OCI-M2 (cell line): ENCODE measurements around the gene TTL.
A peak's percentile ranks its signal among the peaks of the same experiment; 100 is the strongest.
"Not testable (repeated sequence)": the region's sequence is repeated elsewhere in the genome, so short reads cannot be mapped to it uniquely, and the experiment has no call there.

ENCODE experiments used
- DNase-seq: peaks from one replicate; lab custom pipeline; 2025; ENCODE audit not compliant: unreplicated experiment; lab: John Stamatoyannopoulos, UW

Gene TTL

DNA sequence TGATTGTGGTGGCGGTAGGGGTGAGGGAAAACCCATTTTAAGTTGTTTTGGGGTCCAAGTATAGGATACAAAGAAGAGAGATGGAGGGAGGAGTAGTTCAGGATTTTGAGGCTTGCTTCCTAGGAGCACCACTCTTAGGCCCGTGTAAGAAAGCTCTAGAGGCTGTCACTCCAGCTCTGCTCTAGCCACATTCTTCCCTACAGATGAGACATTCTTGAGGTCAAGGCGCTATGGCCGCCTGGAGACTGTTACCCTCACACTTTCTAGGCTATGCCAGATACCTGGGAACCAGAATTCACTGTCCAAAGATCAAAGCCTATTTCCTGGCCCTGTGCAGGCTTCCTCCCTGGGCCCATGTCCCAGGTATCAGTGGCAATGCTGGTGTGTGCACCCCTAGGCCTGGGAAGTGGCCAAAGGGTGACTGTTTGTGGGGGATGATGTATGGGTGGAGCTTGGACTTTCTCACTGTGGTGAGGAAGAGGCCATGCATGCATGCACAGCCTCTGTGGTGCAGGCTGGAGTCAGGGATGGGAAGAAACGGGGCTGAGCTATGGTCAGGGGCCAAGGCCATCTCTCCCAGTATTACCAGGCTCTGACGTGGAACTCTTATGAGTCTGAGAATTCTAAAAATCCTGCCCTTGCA is 7.0 kb upstream of the TTL start:
- DNase-seq = no peak

DNA sequence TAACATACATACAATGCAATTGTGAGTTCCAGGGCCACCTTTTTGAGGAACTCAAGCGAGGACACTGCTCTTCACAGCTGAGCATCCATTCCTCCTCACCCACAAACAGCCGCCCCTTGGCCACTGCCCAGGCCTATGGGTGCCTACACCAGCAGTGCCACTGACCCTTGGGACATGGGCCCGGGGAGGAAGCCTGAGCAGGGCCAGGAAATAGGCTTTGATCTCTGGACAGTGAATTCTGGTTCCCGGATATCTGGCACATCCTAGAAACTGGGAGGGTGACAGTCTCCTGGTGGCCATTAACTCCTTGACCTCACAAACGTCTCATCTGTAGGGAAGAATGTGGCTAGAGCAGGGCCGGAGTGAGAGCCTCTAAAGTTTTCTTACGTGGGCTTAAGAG is 5.5 kb upstream of the TTL start:
- DNase-seq = no peak

DNA sequence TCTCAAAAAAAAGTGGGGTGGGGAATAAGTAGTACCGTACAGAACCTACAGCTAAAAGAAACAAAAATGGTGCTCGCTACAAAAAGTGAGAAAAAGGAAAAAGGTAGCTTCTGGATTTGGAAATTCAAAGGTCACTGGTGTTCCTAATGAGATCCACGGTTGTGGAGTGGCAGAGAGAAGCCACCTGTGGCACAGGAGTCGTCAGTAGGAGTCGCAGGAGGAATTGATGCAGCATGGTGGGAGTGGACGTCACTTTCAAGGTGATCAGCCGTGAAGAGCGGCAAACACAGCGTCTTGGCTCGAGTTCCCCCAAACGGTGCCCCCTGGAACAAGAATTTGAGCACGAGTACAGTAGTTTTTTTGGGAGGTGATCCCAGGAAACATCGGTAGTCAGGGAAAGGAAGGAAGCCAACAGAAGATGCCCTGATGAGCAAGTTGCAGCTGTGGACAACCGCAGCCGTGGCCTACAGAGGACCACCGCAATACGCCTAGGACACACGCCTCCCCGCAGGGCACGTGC is 1.4 kb upstream of the TTL start:
- no peak for DNase-seq

DNA sequence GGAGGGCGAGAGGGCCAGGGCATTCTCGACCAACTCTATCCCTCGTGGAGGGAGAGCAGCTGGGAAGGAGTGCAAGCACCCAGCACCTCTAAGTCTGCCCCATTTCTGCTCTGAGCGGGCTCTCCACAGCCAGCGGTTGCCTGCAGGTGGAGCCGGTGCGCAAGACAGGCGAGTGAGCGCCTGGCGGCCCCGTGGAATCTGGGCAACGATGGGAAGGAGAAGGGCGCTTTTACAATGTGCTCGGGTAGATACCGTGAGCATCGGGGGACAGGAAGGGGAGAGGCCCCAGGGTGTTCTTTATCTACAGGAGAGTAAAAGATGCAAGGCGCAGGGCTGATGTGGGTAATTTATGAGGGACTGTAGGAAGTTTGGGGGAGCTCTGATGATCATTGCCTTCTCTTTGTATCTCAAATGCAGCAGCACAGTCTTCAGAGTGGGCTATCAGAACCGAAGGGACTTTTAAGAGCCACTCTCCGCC is 867 bp upstream of the TTL start:
- peak; percentile 17 for DNase-seq

DNA sequence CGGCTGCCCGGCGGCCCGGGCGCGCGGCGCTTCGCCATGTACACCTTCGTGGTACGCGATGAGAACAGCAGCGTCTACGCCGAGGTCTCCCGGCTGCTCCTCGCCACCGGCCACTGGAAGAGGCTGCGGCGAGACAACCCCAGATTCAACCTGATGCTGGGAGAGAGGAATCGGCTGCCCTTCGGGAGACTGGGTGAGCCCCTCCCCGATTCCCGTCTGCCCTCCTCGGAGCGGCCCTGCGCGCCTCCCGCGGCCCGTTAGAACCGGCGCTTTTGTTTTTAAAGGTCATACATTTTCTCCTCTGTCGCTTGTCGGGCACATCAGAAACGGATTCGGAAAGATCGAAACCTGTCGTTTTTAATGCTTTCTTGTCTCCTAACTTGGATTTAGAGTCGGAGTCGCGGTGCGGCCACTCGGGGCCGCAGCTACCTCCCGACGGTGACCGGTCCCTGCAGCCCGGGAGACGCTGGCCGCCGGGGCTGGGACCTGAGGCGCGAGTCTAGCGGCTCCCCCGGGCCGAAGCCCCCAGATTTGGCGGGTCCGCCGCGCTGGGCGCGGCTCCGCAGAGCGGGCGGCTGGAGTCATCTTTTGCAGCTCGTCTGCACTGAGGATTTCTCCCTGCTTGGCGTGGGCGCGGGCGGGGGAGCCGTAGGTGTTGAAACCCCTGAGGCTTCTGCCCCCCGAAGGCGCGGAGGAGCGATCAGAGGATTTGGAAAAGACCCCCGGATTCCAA is 519 bp downstream of the TTL start:
- no peak for DNase-seq

DNA sequence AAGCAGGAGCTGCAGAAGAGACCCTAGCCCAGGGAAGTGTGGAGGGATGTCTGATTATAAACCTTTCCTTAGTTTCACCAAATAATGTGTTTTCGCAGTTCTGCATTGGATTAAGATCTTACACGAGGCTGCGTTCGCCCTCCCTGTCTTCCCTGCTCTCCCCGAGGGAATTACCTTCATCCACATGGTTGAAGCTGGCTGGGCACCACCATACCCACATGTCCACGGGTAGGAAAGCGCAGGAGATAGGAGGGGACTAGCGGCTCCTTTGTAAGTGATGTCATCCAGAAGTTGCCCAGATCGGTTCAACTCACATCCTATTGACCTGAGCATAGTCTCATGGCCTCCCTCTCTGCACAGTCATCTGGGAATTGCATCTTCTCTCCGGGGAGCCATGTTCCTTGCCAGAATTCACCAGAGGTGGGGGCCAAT is 1.1 kb downstream of the TTL start:
- no peak for DNase-seq

DNA sequence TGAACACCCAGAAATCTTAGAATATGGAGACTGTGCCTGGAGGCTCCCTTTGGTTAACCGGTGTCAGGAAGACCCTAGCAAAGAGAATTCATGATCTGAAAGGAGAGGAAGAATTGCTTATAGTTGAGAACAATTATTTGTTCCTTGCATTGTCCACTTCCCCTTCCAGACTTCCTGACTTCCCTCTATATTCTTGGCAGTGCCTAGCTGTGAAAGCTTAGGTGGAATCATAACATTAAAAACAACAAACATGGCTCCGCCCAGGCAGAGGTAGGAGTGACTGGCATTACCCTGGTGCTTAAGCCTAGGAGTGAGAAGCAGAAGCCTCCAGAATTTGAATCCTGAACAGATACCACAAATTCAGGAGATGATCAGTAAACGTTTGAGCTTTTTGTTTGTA is 1.9 kb downstream of the TTL start:
- DNase-seq = no peak

DNA sequence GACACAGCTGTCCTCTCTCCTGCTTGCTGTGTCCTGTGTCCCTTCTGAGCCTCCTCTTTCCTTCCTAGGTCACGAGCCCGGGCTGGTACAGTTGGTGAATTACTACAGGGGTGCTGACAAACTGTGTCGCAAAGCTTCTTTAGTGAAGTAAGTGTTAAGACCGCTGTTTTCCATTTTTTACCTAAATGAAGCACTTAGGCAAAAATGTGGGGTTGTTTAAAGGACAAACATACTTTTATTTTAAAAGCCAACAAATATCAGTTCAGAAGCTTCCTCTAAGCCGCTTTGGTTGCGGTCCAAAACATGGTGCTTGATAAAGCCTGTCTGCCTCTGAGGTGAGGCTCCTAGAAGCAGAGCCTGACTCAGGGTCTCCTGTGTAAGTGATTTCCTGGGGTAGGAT is 3.9 kb downstream of the TTL start:
- no peak for DNase-seq

DNA sequence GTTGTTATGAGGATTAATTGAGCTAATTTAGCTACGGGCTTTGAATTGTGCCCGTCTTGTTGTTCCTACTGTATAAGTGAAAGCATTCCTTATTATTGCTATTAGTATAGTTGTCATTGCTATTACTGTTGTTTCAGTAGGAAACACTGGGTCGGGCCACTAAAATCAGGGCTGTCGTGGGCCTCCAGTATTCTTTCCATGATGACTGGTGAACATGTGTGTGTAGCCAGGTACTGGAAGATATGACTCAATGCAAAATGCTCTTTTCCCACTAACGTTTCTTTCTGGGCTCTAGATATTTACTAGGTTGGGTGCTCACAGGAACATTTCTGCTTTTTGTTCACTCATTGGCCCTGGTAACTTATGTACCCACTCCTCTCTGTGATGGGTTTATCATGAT is 4.9 kb downstream of the TTL start:
- DNase-seq = no peak

DNA sequence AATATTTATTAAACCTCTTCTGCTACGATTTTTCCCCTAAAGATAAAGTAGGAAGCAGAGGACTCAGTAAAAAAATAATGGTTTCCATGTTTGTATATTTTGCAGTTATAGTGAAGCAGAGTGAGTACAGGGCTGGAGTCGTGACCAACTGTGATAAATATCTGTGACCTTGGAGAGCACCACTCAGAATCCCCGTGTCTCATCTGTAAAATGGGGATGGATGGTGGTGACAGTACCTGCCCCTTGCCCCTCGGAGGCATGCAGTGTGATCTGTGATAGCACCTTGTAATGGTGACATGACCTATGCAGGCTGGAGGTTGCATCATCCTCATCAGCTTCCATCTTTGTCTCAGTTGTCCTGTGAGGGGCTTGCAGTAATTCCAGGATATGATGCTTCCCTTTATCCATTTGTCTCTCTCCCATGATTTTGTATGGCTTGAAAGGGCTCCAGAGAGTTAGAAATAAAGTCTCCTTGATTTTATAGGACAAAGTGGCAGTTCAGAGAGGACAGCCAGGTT is 5.5 kb downstream of the TTL start:
- no peak for DNase-seq

DNA sequence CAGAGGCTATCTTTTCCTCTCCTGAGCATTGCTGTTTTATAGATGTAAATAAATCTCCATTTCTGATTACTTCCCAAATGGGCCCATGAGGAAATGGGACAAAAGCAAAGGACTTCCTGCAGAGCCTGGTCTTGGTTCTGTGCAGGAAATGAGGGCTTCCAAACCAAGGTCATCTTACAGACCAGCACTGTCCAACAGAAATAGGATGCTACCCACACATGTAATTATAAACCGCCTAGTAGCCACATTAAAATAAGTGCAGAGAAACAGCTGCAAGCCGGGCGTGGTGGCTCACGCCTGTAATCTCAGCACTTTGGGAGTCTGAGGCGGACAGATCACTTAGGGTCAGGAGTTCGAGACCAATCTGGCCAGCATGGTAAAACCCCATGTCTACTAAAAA is 6.2 kb downstream of the TTL start:
- no peak for DNase-seq

DNA sequence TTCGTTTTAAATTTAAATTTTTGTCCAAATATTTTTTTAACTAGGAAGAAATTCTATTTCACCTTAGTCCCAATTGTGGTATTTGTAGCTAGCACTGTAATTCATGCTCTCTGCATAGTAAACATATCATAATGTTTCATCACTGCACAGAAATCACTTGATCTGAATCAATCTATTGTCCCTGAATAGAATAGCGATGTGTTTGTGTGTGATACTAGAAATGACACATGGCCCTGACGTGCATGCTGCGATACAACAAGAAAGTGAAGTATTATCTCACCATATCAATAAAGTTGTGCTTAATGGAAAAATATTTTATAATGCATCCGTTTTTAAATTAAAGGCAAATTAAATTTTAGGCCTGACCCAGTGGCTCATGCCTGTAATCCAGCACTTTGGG is 10.0 kb downstream of the TTL start:
- DNase-seq = no peak

DNA sequence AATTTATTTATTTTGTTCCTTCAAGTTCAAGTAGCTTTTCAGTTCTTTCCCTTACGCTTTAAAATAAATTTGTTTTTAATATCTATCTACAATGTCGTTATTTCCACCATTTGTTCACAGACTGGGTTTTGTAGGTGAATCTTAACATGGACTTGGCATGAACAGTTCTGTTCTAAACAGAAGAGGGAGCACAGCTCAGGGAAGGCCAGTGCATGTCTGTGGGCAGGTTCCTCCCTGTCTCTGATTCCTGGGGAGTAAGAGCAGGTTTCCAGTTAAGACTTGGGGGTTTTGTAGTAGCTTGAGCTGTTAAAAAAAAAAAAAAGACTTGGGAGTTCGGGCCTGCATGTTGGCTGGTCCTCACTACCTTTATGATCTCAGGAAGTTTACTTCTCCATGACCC is 11.1 kb downstream of the TTL start:
- no peak for DNase-seq

DNA sequence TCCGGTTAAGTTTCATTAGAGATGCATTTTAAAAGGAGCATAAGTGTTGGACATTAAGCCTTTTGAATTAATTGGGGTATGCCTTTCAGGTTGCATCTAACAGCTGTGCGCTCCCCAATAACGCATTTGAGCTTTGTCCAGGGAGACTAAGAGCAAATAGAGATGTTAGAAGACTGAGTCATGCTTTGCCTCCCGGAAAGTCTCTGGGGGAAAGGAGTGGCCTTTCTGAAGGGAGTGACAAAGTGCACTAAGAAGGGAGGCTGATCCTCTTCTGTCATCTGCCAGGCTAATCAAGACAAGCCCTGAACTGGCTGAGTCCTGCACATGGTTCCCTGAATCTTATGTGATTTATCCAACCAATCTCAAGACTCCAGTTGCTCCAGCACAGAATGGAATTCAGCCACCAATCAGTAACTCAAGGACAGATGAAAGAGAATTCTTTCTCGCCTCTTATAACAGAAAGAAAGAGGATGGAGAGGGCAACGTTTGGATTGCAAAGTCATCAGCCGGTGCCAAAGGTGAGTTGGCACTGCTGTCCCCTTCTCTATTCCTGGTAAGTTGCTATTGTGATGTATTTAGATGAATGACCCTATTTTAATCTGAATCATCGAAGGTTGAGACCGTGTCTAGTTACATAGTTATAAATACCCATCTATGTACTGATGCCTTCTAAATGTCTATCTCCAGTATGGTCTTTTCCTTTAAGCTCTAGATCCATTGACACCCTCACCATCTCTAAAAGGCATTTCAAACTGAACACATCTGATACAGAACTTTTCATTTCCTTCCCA is 12.1 kb downstream of the TTL start:
- DNase-seq = no peak

DNA sequence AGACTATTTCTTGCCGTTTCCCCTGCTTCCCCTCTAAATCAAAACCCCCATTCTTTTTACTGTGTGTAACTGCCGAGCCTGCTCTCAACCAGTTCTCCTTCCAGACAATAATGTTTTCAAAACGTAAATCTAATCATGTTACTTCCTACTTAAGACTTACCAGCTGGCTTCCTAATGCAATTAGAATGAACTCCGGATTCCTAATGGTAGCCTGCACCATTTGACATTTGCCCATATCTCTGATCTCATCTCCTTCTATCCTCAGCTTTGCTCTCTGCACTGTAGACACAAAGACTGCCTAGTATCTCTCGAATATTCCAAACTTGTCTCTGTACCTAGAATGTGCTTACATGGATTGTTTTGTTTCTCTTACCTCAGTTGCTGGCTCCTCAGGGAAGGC is 12.9 kb downstream of the TTL start:
- no peak for DNase-seq

DNA sequence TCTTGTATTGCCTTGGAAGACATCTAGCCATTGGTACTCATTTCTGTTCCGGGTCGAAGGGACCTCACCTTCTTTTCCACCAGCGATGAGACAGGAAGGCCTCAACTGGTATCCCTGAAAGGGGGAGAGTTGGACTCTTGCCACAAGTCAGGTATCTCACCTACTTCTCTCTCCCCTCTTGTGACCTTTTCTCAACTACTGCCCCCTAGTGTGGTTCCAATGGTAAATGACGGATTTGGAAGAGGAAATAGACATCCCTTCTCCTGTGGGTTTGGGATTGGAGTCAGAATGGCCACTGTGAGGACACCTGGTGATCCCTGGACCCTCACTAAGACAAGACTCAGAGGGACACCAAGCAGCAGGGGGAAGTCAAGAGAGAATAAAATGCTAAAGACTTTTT is 13.9 kb downstream of the TTL start:
- DNase-seq = not testable (repeated sequence)

DNA sequence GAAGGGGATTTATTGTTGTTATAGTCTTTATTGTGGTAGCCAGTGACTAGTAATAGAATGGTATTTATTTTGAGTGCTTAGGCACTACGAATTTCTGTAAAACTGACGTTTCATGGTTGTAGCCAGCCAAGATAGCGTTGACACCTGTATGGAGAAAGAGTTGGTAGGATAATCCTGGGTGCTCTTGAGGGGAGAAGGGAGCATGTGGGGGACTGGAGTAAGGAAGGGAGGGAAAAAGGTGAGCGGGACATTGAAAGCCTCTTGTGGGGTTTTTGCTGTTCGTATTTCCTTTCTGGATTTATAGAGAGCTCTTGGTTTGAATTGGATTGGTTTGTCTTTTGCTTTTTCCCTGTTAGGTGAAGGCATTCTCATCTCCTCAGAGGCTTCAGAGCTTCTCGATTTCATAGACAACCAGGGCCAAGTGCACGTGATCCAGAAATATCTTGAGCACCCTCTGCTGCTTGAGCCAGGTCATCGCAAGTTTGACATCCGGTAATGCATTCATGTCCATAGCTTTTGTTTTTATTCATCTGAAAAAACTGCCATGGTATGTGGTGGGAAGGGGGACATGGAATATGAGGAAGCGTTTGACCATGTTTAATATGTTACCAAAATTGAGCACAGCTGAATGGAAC is 19.0 kb downstream of the TTL start:
- not testable (repeated sequence) for DNase-seq

DNA sequence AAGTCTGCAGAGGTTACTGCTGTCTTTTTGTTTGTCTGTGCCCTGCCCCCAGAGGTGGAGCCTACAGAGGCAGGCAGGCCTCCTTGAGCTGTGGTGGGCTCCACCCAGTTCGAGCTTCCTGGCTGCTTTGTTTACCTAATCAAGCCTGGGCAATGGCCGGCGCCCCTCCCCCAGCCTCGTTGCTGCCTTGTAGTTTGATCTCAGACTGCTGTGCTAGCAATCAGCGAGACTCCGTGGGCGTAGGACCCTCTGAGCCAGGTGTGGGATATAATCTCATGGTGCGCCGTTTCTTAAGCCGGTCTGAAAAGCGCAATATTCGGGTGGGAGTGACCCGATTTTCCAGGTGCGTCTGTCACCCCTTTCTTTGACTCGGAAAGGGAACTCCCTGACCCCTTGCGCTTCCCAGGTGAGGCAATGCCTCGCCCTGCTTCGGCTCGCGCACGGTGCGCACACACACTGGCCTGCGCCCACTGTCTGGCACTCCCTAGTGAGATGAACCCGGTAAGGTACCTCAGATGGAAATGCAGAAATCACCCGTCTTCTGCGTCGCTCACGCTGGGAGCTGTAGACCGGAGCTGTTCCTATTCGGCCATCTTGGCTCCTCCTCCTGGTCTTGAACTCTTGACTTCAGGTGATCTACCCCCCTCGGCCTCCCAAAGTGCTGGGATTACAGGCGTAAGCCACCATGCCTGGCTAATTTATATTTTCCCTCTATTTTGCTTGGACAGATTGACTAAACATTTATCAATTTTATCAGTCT is 27.5 kb downstream of the TTL start:
- DNase-seq = not testable (repeated sequence)

DNA sequence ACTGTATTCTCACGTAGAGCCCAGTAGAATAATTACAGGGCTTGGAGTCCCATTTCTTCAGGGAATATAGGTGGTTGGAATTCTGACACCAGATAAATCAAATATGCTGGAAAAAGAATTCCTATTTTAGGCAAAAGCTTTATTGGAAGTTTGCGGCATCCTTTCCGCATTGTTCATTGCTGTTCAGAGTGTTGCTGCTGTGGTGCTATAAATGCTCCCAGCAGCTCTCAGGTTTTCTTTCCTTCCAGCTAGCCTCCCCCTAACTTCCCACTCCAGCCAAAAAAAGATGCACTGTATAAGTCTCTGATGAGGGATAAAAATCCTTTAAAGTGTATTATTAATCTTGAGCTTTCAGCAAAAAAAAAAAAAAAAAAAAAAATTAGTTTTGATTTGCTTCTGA is 34.8 kb downstream of the TTL start:
- DNase-seq = no peak

DNA sequence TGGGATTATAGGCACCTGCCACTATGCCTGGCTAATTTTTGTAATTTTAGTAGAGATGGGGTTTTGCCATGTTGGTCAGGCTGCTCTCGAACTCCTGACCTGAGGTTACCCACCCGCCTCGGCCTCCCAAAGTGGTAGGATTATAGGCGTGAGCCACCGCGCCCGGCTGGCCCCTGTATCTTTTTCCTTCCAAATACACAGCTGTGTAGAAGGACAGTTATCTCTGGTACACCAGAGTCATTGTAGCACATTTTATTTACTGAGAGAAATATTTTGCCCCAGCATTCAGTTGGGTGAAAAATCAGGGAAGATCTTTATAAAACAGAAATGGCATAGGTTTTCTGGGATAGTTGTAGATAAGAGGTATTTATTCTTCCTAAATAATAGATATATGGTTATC is 36.9 kb downstream of the TTL start:
- DNase-seq = no peak
